Measurements from ENCODE around the gene CFAP119. TPM values are rescaled to one million over a fixed set of nuclear protein-coding genes. Genes with fewer than 3 reads are reported as not detected.

CFAP119 gene
- total and polyA plus RNA-seq, 10 of the 15 experiments (the other 5 are each of a cell fraction or from before 2014, with no cell fraction given): 2.2 to 9.4 (median 4.3) TPM

DNA sequence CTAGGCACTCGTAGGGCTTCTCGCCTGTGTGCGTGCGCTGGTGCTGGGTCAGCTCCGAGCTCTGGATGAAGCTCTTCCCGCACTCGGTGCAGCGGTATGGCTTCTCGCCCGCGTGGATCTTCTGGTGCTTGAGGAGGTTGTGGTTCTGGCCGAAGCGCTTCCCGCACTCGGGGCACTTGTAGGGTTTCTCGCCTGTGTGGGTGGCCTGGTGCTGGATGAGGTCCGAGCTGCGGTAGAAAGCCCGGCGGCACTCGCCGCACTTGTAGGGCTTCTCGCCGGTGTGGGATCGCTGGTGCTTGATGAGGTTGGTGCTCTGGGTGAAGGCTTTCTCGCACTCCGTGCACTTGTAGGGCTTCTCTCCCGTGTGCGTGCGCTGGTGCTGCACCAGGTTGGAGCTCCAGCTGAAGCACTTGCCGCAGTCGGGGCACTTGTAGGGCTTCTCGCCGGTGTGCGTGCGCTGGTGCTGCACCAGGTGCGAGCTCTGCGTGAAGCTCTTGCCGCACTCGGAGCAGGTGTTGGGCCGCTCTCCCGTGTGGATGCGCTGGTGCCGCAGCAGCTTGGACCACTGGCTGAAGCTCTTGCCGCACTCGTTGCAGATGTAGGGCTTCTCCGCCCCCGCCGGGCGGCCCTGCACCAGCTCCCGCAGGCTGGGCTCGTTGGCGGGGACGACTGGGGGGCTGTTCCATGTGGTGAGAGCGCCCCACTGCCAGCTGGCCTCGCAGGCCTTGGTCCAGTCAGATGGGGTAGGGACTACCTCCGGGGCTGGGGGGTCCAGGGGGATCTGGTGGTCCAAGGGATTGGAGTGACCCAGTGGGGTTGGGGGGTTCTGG lies 21.6 kb upstream of the CFAP119 start:
- no peaks in the 10 kb centered on the region for H4K20me1 ChIP-seq (ENCODE audit: control insufficient read depth, insufficient read depth)
- SMC1A ChIA-PET (ENCODE audit: uncharacterized antibody, unreplicated experiment): interaction anchor here (0.6 to 1.1 kb wide), 2 partner anchors 56 to 62 kb away, joined by 3 read pairs; no protein-coding TSS in a partner anchor
- H3K4me2 ChIP-seq (ENCODE audit: control insufficient read depth, insufficient read depth): no peak overlapping the region
- ATAC-seq (no peak), DNase-seq (ENCODE audit: low read depth, low spot score) (no peak), FAIRE-seq (no peak)
- POLR2A ChIA-PET: no interaction called here
- CTCF ChIA-PET: interaction anchor here (0.6 to 0.7 kb wide), 2 partner anchors 65 to 159 kb away, joined by 3 read pairs; no protein-coding TSS in a partner anchor
- no peak overlapping the region for H3K9ac ChIP-seq (ENCODE audit: control insufficient read depth, insufficient read depth, low read length)
- H3K79me2 ChIP-seq (ENCODE audit: control insufficient read depth, insufficient read depth, low read length): no peaks in the 10 kb centered on the region
- no TSS peak for BruUV-seq (replicated peaks)
- H3K4me1 ChIP-seq (ENCODE audit: control insufficient read depth, insufficient read depth, low read length): no peaks in the 10 kb centered on the region
- intact Hi-C loops (cut with micrococcal nuclease; ENCODE audit: unreplicated experiment) (no loop called here), in situ Hi-C loops (cut with MboI) (no loop called here)
- H3K9me3 ChIP-seq (replicated peaks; ENCODE audit: control insufficient read depth, insufficient read depth, low read length): no peaks in the 10 kb centered on the region
- RAD21 ChIA-PET (ENCODE audit: unreplicated experiment): no interaction called here
- no peak overlapping the region for H2AFZ ChIP-seq (ENCODE audit: control insufficient read depth, low read depth, low read length)
- no peak overlapping the region for H3K4me3 ChIP-seq
- peaks cover 0 to 3% of the 10 kb centered on the region in 2 experiments; a peak in 2 of 4 replicates for H3K27me3 ChIP-seq (replicated peaks in 1 of 2; ENCODE audit: control insufficient read depth in 2 of 2, insufficient read depth in 2 of 2, low read length in 1 of 2)
- 88% methylated on average over 57 of the region's 57 CpGs for WGBS (ENCODE audit: insufficient coverage, insufficient replicate concordance, low lambda C conversion rate, missing lambda C conversion rate)
- H3K27ac ChIP-seq (ENCODE audit: control insufficient read depth, insufficient read depth): no peak overlapping the region
- H3K36me3 ChIP-seq (ENCODE audit: control insufficient read depth in 2 of 2, insufficient read depth in 2 of 2, low read length in 1 of 2): no peaks in the 10 kb centered on the region
- no peak for TF ChIP-seq SPI1 (IDR thresholded peaks at IDR 0.05; ENCODE audit: borderline replicate concordance, insufficient read depth, low read depth, low read length)
- TF ChIP-seq, protein P1, sequence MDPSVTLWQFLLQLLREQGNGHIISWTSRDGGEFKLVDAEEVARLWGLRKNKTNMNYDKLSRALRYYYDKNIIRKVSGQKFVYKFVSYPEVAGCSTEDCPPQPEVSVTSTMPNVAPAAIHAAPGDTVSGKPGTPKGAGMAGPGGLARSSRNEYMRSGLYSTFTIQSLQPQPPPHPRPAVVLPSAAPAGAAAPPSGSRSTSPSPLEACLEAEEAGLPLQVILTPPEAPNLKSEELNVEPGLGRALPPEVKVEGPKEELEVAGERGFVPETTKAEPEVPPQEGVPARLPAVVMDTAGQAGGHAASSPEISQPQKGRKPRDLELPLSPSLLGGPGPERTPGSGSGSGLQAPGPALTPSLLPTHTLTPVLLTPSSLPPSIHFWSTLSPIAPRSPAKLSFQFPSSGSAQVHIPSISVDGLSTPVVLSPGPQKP (IDR thresholded peaks at IDR 0.05; ENCODE audit: low read depth, low read length): no peak
- TF ChIP-seq, protein P2, sequence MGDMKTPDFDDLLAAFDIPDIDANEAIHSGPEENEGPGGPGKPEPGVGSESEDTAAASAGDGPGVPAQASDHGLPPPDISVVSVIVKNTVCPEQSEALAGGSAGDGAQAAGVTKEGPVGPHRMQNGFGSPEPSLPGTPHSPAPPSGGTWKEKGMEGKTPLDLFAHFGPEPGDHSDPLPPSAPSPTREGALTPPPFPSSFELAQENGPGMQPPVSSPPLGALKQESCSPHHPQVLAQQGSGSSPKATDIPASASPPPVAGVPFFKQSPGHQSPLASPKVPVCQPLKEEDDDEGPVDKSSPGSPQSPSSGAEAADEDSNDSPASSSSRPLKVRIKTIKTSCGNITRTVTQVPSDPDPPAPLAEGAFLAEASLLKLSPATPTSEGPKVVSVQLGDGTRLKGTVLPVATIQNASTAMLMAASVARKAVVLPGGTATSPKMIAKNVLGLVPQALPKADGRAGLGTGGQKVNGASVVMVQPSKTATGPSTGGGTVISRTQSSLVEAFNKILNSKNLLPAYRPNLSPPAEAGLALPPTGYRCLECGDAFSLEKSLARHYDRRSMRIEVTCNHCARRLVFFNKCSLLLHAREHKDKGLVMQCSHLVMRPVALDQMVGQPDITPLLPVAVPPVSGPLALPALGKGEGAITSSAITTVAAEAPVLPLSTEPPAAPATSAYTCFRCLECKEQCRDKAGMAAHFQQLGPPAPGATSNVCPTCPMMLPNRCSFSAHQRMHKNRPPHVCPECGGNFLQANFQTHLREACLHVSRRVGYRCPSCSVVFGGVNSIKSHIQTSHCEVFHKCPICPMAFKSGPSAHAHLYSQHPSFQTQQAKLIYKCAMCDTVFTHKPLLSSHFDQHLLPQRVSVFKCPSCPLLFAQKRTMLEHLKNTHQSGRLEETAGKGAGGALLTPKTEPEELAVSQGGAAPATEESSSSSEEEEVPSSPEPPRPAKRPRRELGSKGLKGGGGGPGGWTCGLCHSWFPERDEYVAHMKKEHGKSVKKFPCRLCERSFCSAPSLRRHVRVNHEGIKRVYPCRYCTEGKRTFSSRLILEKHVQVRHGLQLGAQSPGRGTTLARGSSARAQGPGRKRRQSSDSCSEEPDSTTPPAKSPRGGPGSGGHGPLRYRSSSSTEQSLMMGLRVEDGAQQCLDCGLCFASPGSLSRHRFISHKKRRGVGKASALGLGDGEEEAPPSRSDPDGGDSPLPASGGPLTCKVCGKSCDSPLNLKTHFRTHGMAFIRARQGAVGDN (IDR thresholded peaks at IDR 0.05): no peak
- no peak for TF ChIP-seq RELB (IDR thresholded peaks at IDR 0.05; ENCODE audit: low read depth)
- no peak for TF ChIP-seq SIX5 (IDR thresholded peaks at IDR 0.05; ENCODE audit: low read depth, low read length, severe bottlenecking)
- no peak for TF ChIP-seq POLR2A (IDR thresholded peaks at IDR 0.05; ENCODE audit: low read depth, low read length)
- TF ChIP-seq SUPT20H (IDR thresholded peaks at IDR 0.05; ENCODE audit: borderline replicate concordance, control insufficient read depth, low read depth, low read length): no peak
- no peak for TF ChIP-seq NRF1 (conservative IDR thresholded peaks at IDR 0.05; ENCODE audit: low read depth, low read length)
- TF ChIP-seq CEBPB (IDR thresholded peaks at IDR 0.05; ENCODE audit: borderline replicate concordance in 1 of 2, low read depth in 2 of 2, low read length in 2 of 2): no peak
- no peak for TF ChIP-seq ATF2 (IDR thresholded peaks at IDR 0.05; ENCODE audit: low read length)
- no peak for TF ChIP-seq STAT1 (conservative IDR thresholded peaks at IDR 0.05)
- no peak for TF ChIP-seq RAD21 (IDR thresholded peaks at IDR 0.05; ENCODE audit: insufficient read depth, low read depth, low read length)
- no peak for TF ChIP-seq CBX3 (IDR thresholded peaks at IDR 0.05; ENCODE audit: borderline replicate concordance, low read depth)
- no peak for TF ChIP-seq JUND (IDR thresholded peaks at IDR 0.05; ENCODE audit: low read depth, low read length)
- TF ChIP-seq BCL11A (IDR thresholded peaks at IDR 0.05; ENCODE audit: low read depth, low read length): no peak

Data from GM12878 (cell line).